Panc1 (cell line): ENCODE data around the gene HOXA5. TPM values are rescaled to one million over a fixed set of nuclear protein-coding genes. Genes with fewer than 3 reads are reported as not detected.

Source experiments
- ATAC-seq: fragments of 200-7000 bp; cut with Tn5 transposase; 2 replicates; pipeline ENCODE4 v1.9.1; 2020; ENCODE audit warnings: mild to moderate bottlenecking, moderate library complexity
- BruUV-seq: library from RNA; stranded (reverse); fragments of 400-500 nt; replicated peaks from 2 replicates; lab custom pipeline; 2021; lab: Mats Ljungman, UMichigan
- CTCF ChIA-PET: fragments of 300-600 bp; sonication (Branson Sonifier 250); formaldehyde crosslinking; loops from one replicate; lab custom pipeline; 2022; ENCODE audit warnings: antibody characterized with exemption; lab: Charles Lee
- POLR2A ChIA-PET: fragments of 300-600 bp; sonication (Branson Sonifier 250); formaldehyde crosslinking; loops from one replicate; lab custom pipeline; 2022; ENCODE audit warnings: antibody characterized with exemption; lab: Charles Lee
- DNase-seq: peaks from one replicate; pipeline ENCODE4 v3.0.0-alpha.2; 2010; ENCODE audit warnings: low read depth, low spot score
- H3K27ac ChIP-seq: 2 replicates; pipeline ENCODE4 v1.5.1; 2011; ENCODE audit warnings: mild to moderate bottlenecking, low read length, inconsistent platforms
- H3K27me3 ChIP-seq: fragments of 200-500 bp; sonication (Bioruptor generic); 2 replicates; pipeline ENCODE4 v1.6.0; 2014; ENCODE audit warnings: low read length, inconsistent platforms; ENCODE audit not compliant: control insufficient read depth, insufficient read depth
- H3K36me3 ChIP-seq: fragments of 200-500 bp; sonication (Bioruptor generic); 2 replicates; pipeline ENCODE4 v1.5.1; 2014; ENCODE audit warnings: inconsistent platforms, mild to moderate bottlenecking, low read length, moderate library complexity; ENCODE audit not compliant: control insufficient read depth, insufficient read depth
- H3K4me1 ChIP-seq: 2 replicates; pipeline ENCODE4 v1.5.1; 2011; ENCODE audit warnings: inconsistent platforms, mild to moderate bottlenecking, low read length, moderate library complexity; ENCODE audit not compliant: control insufficient read depth, insufficient read depth
- H3K4me3 ChIP-seq, 2 experiments: 2 replicates each; pipeline ENCODE4 v1.5.1; 2011 to 2012; ENCODE audit warnings: low read depth in 2 of 2, low read length in 2 of 2, mild to moderate bottlenecking in 2 of 2, inconsistent platforms in 1 of 2, moderate library complexity in 1 of 2
- H3K9me3 ChIP-seq: fragments of 200-500 bp; sonication (Bioruptor generic); 2 replicates; pipeline ENCODE4 v1.5.1; 2014; ENCODE audit warnings: low read depth, mild to moderate bottlenecking, inconsistent platforms, low read length, moderate library complexity; ENCODE audit not compliant: control insufficient read depth, insufficient read depth
- POLR2AphosphoS5 ChIP-seq: IDR thresholded peaks from 2 replicates; pipeline ENCODE4 v1.6.1; 2012; ENCODE audit warnings: mild to moderate bottlenecking, low read depth, low read length, moderate library complexity
- SIN3A ChIP-seq: IDR thresholded peaks from 2 replicates; pipeline ENCODE4 v1.6.1; 2012; ENCODE audit warnings: low read depth, mild to moderate bottlenecking, low read length, moderate library complexity, borderline replicate concordance; ENCODE audit not compliant: insufficient read depth
- TCF7L2 ChIP-seq: IDR thresholded peaks from 2 replicates; pipeline ENCODE4 v1.6.1; 2011; ENCODE audit warnings: mild to moderate bottlenecking, low read depth, low read length, inconsistent platforms
- in situ Hi-C: cut with HindIII; loops from 2 replicates; pipeline ENCODE4 v1.10.0; 2016; ENCODE audit warnings: low sequenced_read_pairs, low pct_unique_long_range_greater_than_20kb
- intact Hi-C: fragments of 100-400 bp; cut with micrococcal nuclease; formaldehyde crosslinking; loops from one replicate; pipeline ENCODE4 v1.10.0; 2022; ENCODE audit not compliant: unreplicated experiment
- total RNA-seq: library from RNA; stranded (reverse); gene quantifications from one replicate; pipeline ENCODE4 v1.2.1, GENCODE V29; 2021; ENCODE audit not compliant: unreplicated experiment
- TF ChIP-seq, protein P1 (sequence below): fragments of 450-650 bp; IDR thresholded peaks from 2 replicates; pipeline ENCODE4 v1.5.1; 2017; ENCODE audit warnings: mild to moderate bottlenecking
- TF ChIP-seq, protein P2 (sequence below), 2 experiments: IDR thresholded peaks; 2 replicates each; pipeline ENCODE4 v1.6.1; 2011 to 2012; ENCODE audit warnings: low read depth in 2 of 2, control low read depth in 1 of 2, low read length in 1 of 2, mild to moderate bottlenecking in 1 of 2, moderate library complexity in 1 of 2; ENCODE audit not compliant: insufficient read depth in 1 of 2

HOXA5 gene
- total RNA-seq, 1 experiment from 2014 or later = 3.9 TPM

DNA sequence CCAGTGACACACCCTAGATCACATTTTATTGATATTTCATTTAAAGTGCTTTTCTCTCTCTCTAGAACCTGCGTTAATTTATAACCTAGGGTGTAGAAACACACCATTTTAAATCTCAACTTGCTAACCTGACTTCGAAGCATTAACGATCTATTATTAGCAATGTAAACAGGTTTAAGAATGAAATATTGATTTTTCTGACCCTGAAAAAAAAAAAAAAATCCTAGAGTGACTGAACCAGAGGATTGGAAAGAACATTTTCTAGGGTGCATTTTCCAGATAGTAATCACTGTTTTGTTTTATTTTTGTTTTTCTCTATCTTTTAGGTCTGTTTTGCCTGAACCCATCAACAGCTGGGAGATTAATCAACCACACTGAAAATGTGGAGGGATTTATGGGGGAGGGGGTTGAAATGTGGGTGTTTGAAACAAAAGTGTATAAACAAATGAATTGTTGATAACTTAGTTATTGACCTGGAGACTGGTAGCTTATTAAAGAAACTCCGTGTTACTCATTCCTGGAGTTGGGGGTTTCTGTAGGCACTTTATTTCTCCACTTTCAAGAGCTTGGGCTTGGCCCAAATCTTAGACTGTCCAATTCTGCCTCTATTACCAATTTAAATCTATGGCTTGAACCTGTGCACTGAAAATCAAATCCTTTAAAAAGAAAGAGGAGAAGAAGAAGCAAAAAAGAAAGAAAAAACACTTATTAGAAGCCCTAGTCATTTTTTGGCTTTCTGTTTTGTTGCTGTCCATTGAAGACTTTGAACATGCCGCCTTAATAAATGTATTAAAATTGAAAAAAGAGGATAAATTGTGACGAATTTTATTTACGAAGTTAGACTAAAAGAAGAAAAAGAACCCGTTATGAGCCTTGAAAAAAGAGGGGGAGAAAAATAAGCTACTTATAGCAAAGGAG lies 43.8 kb downstream of the HOXA5 start:
- CTCF ChIA-PET = interaction anchor here (0.6 to 1.4 kb wide), 2 partner anchors 10 to 41 kb away, joined by 5 to 7 read pairs; no protein-coding TSS in a partner anchor

DNA sequence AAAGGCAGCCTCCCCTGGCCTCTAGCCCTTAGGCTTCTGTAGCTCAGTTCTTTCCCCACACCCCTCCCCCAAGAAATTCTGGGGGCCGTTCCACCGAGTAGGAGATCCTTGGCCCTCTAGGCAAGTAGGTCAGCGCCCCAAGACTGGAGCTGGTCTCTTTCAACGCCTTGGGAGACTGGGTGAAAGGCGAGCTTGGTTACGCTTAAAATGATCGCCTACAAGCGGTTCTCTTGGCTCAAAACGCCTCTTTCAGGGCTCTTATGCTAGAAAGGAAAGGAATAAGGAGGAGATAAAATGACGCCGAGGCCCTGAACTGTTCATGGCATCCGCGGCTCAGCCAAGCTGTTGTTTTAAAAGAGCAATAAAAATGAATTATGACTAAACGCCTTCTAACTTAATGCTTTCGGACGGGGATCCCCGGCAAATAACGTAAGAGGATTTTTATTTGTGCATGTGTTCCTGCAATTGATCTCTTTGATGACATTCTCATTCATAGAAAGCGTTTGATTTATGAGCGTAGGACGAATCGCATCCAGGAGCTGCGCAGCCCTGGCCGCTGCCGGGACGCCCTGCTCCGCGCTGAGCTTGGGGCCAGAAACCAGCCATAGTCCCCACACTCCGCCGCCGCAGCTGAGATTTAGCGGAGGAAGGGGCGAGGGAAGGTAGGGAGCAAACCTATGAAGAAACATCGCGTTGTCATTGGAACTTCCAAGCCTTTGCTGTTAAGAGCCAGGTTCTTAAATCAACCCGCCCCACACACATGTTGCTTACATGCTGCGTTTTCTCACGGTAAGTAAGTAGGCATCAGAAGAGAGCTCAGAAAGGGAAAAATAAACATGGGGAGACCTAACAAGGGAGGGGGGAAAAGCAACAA lies 44.7 kb downstream of the HOXA5 start:
- no peaks in the 10 kb centered on the region for H3K9me3 ChIP-seq
- intact Hi-C loops (loop anchor here (10.0 kb wide), 1 partner anchor 64 kb away; no protein-coding TSS in a partner anchor), in situ Hi-C loops (no loop called here)
- DNase-seq = no peak
- peak; percentile 23 for ATAC-seq
- peaks cover 55% of the 10 kb centered on the region for H3K4me1 ChIP-seq
- POLR2A ChIA-PET = interaction anchor here (0.5 to 4.0 kb wide), 12 partner anchors 12 to 1160 kb away, joined by 3 to 21 read pairs (median 4); no protein-coding TSS in a partner anchor
- CTCF ChIA-PET = interaction anchor here (0.6 to 1.4 kb wide), 5 partner anchors 11 to 238 kb away, joined by 3 to 7 read pairs (median 5); no protein-coding TSS in a partner anchor
- H3K27ac ChIP-seq = peak overlapping the region; percentile 99
- peaks cover 9% of the 10 kb centered on the region; the same call in 1 of the 2 replicates for H3K36me3 ChIP-seq
- no peaks in the 10 kb centered on the region for H3K27me3 ChIP-seq
- peak overlapping the region; percentile 85 to 93 for H3K4me3 ChIP-seq
- TF ChIP-seq TCF7L2 (peak; percentile 82), POLR2AphosphoS5 (no peak; the same call in 1 of the 2 replicates)
- TSS peak; percentile 48 for BruUV-seq

More for the DNA sequence above, 43.8 kb downstream of the HOXA5 start:
- no peak for TF ChIP-seq TCF7L2
- TF ChIP-seq, protein P1, sequence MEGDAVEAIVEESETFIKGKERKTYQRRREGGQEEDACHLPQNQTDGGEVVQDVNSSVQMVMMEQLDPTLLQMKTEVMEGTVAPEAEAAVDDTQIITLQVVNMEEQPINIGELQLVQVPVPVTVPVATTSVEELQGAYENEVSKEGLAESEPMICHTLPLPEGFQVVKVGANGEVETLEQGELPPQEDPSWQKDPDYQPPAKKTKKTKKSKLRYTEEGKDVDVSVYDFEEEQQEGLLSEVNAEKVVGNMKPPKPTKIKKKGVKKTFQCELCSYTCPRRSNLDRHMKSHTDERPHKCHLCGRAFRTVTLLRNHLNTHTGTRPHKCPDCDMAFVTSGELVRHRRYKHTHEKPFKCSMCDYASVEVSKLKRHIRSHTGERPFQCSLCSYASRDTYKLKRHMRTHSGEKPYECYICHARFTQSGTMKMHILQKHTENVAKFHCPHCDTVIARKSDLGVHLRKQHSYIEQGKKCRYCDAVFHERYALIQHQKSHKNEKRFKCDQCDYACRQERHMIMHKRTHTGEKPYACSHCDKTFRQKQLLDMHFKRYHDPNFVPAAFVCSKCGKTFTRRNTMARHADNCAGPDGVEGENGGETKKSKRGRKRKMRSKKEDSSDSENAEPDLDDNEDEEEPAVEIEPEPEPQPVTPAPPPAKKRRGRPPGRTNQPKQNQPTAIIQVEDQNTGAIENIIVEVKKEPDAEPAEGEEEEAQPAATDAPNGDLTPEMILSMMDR = no peak
- POLR2A ChIA-PET = interaction anchor here (0.5 to 4.0 kb wide), 7 partner anchors 13 to 251 kb away, joined by 4 to 21 read pairs (median 7); no protein-coding TSS in a partner anchor
- peaks cover 55% of the 10 kb centered on the region for H3K4me1 ChIP-seq
- intact Hi-C loops (loop anchor here (10.0 kb wide), 1 partner anchor 65 kb away; no protein-coding TSS in a partner anchor), in situ Hi-C loops (no loop called here)
- no peak for DNase-seq
- H3K27me3 ChIP-seq = no peaks in the 10 kb centered on the region
- H3K4me3 ChIP-seq = peak overlapping the region; percentile 85 to 93
- no peaks in the 10 kb centered on the region for H3K9me3 ChIP-seq
- no peak for ATAC-seq
- H3K27ac ChIP-seq = peak overlapping the region; percentile 99
- BruUV-seq = no TSS peak
- peaks cover 9% of the 10 kb centered on the region; the same call in 1 of the 2 replicates for H3K36me3 ChIP-seq

DNA sequence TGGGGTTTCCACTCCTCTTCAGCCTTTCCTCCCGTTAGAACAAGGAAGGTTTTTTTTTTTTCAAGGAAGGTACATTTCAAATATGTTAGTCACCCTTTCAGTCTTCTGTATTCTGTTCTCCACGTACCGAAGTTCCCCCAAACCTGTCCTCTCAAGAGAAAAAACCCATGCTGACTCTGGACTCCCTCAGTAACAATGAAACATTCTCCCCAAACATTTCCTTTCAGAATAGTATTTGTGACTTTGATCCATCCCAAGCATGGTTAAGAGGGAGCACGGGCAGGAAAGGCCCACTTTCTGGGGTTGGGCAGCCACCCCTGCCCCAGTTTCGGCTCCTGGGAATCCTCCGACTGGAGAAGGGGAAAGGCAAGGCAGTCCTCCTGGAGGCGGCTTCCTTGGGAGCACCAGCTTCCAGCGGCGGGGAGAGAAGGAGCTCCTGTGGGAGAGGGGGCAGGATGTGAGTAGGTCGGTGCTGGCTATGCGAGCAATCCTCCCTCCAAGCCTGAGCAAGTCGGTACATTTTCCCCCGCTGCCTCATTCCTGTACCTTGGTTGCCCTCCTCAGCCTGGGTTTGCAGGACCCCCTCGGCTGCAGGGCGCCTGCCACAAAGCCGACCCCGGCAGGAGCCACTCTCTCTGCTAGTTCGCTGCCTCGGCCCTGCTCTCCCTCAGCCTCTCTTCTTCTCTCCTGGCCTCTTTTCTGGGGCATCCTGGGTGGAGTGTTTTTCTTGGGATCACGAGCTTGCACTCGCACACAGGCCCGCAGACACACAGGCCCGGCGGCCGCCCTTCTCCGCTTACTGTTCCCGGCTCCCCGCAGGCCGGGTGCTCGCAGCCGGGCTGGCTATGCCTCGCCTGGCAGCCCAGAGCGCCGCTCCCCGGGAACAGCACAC lies 45.5 kb downstream of the HOXA5 start:
- Histone ChIP-seq H3K4me3 (peak overlapping the region; percentile 85 to 93), H3K27ac (peak overlapping the region; percentile 99), H3K36me3 (peaks cover 9% of the 10 kb centered on the region; the same call in 1 of the 2 replicates), H3K4me1 (peaks cover 55% of the 10 kb centered on the region), H3K9me3 (no peaks in the 10 kb centered on the region), H3K27me3 (no peaks in the 10 kb centered on the region)
- in situ Hi-C loops = no loop called here
- DNase-seq = no peak
- ATAC-seq = peak; percentile 49
- ChIA-PET POLR2A (interaction anchor here (0.6 to 4.0 kb wide), 8 partner anchors 17 to 641 kb away, joined by 3 to 21 read pairs (median 4); no protein-coding TSS in a partner anchor), CTCF (interaction anchor here (0.6 to 1.4 kb wide), 3 partner anchors 11 to 237 kb away, joined by 3 to 5 read pairs (median 5); no protein-coding TSS in a partner anchor)
- TF ChIP-seq, protein P2, sequence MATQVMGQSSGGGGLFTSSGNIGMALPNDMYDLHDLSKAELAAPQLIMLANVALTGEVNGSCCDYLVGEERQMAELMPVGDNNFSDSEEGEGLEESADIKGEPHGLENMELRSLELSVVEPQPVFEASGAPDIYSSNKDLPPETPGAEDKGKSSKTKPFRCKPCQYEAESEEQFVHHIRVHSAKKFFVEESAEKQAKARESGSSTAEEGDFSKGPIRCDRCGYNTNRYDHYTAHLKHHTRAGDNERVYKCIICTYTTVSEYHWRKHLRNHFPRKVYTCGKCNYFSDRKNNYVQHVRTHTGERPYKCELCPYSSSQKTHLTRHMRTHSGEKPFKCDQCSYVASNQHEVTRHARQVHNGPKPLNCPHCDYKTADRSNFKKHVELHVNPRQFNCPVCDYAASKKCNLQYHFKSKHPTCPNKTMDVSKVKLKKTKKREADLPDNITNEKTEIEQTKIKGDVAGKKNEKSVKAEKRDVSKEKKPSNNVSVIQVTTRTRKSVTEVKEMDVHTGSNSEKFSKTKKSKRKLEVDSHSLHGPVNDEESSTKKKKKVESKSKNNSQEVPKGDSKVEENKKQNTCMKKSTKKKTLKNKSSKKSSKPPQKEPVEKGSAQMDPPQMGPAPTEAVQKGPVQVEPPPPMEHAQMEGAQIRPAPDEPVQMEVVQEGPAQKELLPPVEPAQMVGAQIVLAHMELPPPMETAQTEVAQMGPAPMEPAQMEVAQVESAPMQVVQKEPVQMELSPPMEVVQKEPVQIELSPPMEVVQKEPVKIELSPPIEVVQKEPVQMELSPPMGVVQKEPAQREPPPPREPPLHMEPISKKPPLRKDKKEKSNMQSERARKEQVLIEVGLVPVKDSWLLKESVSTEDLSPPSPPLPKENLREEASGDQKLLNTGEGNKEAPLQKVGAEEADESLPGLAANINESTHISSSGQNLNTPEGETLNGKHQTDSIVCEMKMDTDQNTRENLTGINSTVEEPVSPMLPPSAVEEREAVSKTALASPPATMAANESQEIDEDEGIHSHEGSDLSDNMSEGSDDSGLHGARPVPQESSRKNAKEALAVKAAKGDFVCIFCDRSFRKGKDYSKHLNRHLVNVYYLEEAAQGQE (IDR thresholded peaks at IDR 0.05; ENCODE audit: insufficient read depth in 1 of 2, low read depth in 2 of 2, low read length in 1 of 2) = no peak
- TF ChIP-seq TCF7L2 (peak; percentile 18; the same call in 1 of the 2 replicates), POLR2AphosphoS5 (peak; percentile 36; the same call in 1 of the 2 replicates), SIN3A (0 out of 2 replicates have a peak, but pooled peaks have one; percentile 42)
- BruUV-seq = TSS peak; percentile 76
- intact Hi-C loops = loop anchor here (2.0 to 10.0 kb wide), 2 partner anchors 63 to 233 kb away; partner anchors contain the start of gene SKAP2
